Hypothalamus (tissue), 51 donors: ENCODE measurements around the gene APIP.
"Not testable (repeated sequence)": the region's sequence is repeated elsewhere in the genome, so short reads cannot be mapped to it uniquely, and the experiment has no call there.

ENCODE experiments used
- DNase-seq, 51 donors: peaks; one replicate each; lab custom pipeline; 2025; lab: John Stamatoyannopoulos, UW

The APIP gene

GRCh38 chr11:34926831-34927132, 10.6 kb upstream of the APIP start:
- DNase-seq: no peak

DNA sequence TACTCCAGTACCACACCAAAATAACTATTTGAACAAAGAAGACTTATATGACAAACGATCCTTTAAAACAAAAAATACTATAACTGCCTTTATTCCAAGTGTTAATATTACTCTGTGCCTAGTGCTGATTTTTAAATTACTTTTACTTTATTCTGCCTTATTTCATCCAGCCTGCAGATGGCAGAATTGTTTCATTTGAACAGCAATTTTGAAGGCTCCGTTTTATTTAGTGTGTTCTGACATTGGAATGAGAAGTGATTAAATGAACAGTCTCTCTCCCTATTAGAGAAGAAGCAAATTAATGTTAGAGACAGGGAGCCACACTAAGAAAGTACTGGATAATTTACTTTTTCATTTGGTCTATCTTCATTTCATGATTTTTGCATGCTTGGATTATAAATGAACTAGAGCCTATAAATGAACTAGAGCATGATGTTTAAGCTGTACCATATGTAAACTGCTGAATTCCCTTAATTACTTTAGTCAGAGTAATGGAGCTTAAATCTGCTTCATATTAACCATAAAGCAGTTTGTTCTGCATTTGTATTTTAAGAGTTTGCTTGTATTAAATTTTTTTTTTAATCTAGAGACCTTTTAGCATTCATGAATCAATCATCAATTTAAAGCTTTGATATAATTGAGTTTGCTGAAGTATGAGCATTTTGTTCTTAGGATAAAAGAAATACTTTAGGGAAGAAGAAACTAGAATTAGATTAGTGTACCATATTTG, 10.1 kb upstream of the APIP start:
- peak in 2 of 51 donors; percentile 12 to 54 for DNase-seq

- DNase-seq: no peak
Measured at GRCh38 chr11:34924714-34925113, 8.5 kb upstream of the APIP start.

GRCh38 chr11:34921156-34921555, 5.0 kb upstream of the APIP start:
- DNase-seq: no peak

- DNase-seq: peak in 2 of 51 donors; percentile 56 to 75
Measured at GRCh38 chr11:34916843-34917770, 928 bp upstream of the APIP start.

DNA sequence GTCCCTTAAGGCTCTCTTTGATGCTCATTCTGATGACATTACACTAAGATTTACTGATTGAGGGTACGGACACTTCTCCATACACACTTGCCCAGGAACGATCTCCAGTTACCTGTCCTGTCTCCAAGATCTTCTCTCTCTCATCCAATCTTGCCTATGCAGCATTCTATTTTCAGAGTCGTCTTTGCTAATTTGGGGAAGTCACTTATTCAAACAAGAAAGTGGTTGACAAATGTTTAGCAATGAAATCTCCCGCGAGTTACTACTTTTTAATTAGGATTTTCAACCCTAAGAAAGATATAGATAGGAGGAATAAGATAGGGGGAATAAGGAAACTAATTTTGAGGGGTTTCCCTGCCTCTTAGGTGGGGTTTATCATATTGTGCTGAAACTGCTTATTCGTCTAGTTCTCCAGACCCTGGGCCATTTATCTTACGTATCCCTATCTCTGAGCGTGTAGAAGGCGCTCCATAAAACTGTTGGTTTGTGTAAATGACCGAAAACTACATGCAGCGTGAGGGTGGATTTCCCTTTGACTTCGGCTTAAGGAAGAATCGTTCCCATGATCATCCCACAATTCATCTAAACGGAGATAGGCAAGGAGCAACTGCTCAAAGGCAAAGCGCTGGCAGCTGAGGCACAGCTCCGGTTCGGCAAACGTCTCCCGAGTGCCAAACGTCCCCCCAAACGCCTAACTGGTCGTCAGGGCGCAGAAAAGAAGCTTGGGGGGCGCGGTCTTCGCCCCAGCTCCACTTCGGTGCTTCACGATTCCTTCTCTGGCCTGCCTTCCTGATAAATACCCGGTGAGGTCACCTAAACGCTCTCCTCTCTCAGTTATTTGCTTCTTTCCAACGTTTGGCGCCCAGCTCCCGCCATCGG, 804 bp downstream of the APIP start:
- peak in 21 of 51 donors; percentile 13 to 85 (median 34) for DNase-seq

GRCh38 chr11:34913556-34913955, 2.6 kb downstream of the APIP start:
- DNase-seq: not testable (repeated sequence)

DNA sequence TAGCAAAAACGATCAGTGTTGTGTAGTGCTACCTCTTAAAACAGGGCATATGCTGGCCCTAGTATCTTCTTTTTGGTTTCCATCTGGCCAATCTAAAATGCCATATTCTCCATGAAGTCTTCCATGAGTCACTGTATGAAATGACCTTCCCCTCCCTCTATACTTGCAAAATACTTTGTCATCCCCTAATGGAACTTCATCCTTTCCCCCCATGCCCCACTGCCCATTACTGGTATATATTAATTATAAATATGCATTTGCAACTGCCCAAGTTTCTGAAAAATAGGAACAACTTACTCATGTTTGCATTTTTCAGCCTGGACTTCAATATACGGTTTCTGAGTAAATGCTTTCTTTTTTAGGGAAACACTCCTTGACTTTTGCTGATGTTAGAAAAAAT, 4.5 kb downstream of the APIP start:
- no peak for DNase-seq

- no peak for DNase-seq
Measured at GRCh38 chr11:34910817-34911216, 5.4 kb downstream of the APIP start.

GRCh38 chr11:34909955-34910354, 6.2 kb downstream of the APIP start:
- no peak for DNase-seq

DNA sequence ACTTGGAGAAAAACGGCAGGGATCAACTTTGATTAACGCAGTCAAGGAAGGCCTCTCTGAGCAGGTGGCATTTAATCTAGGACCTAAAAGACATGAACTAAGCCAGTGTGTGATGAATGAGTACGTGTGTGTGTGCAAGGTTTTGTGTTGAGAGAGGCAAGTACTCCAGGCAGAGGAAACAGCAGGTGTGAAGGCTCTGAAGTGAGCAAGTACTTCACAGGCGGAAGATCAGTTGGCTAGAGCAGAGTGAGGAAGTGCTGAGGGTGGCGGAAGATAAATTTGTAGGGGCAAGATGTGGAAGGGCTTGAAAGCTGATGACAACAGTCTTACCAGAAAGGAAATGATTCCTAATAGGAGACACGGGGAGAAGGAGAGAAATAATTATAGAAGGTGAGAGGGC, 6.8 kb downstream of the APIP start:
- no peak for DNase-seq

GRCh38 chr11:34907934-34908593, 8.1 kb downstream of the APIP start:
- no peak for DNase-seq

- no peak for DNase-seq
Measured at GRCh38 chr11:34905666-34906065, 10.5 kb downstream of the APIP start.

GRCh38 chr11:34904421-34904955, 11.7 kb downstream of the APIP start:
- no peak for DNase-seq

- no peak for DNase-seq
Measured at GRCh38 chr11:34899633-34900016, 16.6 kb downstream of the APIP start.

GRCh38 chr11:34898474-34898873, 17.7 kb downstream of the APIP start:
- DNase-seq: no peak

- no peak for DNase-seq
Measured at GRCh38 chr11:34897171-34897870, 18.9 kb downstream of the APIP start.

DNA sequence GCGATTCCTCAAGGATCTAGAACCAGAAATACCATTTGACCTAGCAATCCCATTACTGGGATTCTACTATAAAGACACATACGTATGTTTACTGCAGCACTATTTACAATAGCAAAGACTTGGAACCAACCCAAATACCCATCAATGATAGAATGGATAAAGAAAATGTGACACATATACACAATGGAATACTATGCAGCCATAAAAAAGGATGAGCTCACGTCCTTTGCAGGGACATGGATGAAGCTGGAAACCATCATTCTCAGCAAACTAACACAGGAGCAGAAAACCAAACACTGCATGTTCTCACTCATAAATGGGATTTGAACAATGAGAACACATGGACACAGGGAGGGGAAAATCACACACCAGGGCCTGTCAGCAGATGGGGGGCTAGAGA, 20.0 kb downstream of the APIP start:
- DNase-seq: not testable (repeated sequence)

- DNase-seq: no peak
Measured at GRCh38 chr11:34893416-34893815, 22.8 kb downstream of the APIP start.

- DNase-seq: no peak
Measured at GRCh38 chr11:34891611-34892010, 24.6 kb downstream of the APIP start.
